ENCODE data around the gene RNU6-9.
A peak's percentile ranks its signal among the peaks of the same experiment; 100 is the strongest.

RNU6-9 gene

GRCh38 chr19:936175-936546, 42.9 kb downstream of the RNU6-9 start:
- ATAC-seq: no peak
- DNase-seq: no peak

GRCh38 chr19:937259-937694, 44.0 kb downstream of the RNU6-9 start:
- peak; percentile 53 for DNase-seq
- peak; percentile 51 for ATAC-seq

- DNase-seq (no peak), ATAC-seq (no peak)
These were observed 45.1 kb downstream of the RNU6-9 start for GRCh38 chr19:938233-938923.

GRCh38 chr19:939439-939838, 46.2 kb downstream of the RNU6-9 start:
- DNase-seq (no peak), ATAC-seq (no peak)

- ATAC-seq (no peak), DNase-seq (no peak)
These were observed 46.6 kb downstream of the RNU6-9 start for GRCh38 chr19:939922-940321.

- ATAC-seq (peak; percentile 78), DNase-seq (peak; percentile 70)
These were observed 47.5 kb downstream of the RNU6-9 start for GRCh38 chr19:940591-941291.

- DNase-seq (no peak), ATAC-seq (peak; percentile 6)
These were observed 48.2 kb downstream of the RNU6-9 start for GRCh38 chr19:941292-942132.

GRCh38 chr19:942133-942645, 48.9 kb downstream of the RNU6-9 start:
- DNase-seq: no peak
- no peak for ATAC-seq

All from stimulated activated naive CD8-positive, alpha-beta T cell treated with anti-CD3 and anti-CD28 coated beads, Interleukin-15, Interleukin-2, amounts not matched to agents 100 U/mL and 50 U/mL, for 24 hours (primary cell).